ENCODE data around the gene HOXA13.

HOXA13 gene

DNA sequence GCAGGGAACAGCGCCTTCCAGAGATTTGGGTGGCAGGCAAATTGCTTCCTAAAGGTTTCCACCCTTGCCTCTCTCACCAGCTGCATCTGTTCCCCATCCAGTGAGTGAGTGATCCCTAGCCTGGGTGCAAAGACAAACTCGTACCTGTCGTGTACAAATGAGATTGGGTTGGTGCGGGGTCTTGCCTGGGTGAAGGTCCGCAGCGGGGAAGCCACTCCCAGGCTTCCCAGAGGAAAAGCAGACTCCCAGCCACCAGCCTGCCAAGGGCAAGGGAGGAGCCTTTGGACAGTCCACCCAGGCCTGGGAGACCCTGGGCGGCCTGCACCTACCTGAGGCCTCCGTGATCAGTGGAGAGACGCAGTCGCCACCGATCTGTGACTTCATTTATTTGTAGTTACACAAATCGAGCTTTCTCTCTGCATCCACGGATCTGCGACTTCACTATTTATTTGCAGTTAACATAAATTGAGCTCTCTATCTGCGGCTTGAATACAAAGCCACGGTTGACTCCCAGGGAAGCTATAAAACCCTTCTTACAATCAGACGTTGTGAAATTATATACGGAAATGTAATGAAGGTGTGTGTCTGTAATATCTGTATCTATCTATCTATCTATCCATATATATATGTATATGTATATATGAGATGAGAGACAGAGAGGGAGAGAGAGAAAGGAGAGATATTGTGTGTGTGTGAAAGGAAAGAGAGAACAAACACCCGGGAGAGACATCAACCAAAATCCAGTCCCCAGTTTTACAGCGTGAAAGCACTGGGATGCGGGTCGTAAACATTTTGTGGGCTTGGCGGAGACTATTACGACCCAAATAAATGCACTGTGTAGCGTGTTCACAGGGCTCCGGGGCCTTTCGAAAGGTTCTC is 40.4 kb downstream of the HOXA13 start:
- DNase-seq (ENCODE audit: low read depth), result no peak

DNA sequence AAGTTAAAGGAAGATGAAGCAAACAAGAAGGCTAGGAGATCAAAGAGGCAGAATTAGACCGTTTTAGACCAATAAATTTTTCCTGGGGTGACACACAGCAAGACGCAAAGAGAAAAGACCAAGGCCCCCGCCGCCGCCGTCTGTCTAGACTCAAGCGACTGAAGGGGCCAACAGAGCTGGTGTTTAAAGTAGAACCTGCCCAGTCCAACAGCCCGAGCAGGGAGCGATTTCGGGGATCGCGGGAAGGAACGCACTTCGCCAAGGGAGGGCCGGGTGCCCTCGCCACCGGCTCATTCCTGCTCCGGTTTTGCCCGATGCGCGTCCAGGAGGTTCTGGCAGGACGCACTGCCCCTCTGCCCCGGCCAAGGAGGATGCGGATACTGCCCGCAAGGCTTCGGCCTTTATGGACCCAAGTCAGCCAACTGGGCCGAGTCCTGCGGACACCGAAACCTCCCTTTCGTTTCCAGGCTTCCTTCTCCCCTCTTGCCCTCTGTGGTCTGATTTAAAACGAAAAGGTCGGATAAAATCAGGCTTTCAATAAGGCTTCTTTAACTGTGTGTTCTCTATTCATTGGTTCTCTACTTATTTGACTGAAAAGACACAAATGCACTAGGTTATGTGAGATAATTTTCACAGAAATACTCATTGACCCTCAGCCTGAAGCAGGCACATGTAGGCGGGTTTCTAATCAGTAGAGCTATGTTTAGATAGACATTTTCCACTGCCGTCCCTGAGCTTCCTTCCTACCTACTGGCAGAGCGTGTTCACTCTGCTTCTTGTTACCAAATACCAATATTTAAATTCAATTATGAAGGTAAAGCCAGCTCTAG is 41.2 kb downstream of the HOXA13 start:
- DNase-seq (ENCODE audit: low read depth), result no peak

DNA sequence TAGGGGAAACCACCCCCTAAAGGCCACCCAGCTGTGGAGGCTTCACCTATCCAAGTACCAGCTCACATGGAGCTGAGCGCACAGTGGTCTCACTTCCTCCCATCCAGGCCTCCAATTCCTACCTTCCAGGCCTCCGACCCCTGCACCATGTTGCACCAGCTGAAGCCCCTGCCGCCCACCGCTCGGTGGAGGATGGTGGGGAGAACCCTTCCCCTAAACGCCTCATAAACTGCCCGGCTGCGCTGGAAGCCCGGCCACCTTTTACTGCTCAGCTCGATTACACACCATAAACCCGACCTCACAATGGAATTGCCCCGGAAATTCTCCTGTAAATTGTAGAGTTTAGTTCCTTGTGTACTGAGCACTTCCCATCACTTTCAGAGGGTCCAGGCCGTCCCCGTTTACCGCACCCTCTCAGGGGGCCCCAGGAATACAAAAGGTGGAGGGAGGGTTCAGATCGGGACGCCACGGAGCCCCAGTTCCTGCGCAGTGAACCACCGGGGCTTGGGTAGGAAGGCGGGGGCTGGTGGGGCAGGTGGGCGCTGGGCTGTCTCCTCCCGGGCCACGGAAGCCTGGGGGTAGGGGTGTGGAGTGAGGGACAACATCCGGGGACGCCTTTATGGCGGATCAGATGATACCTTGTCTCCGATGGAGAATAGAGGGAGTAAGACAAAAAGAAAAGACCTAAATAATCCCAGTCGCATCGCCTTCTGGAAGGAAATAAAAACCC is 42.0 kb downstream of the HOXA13 start:
- DNase-seq (ENCODE audit: low read depth), result no peak

DNA sequence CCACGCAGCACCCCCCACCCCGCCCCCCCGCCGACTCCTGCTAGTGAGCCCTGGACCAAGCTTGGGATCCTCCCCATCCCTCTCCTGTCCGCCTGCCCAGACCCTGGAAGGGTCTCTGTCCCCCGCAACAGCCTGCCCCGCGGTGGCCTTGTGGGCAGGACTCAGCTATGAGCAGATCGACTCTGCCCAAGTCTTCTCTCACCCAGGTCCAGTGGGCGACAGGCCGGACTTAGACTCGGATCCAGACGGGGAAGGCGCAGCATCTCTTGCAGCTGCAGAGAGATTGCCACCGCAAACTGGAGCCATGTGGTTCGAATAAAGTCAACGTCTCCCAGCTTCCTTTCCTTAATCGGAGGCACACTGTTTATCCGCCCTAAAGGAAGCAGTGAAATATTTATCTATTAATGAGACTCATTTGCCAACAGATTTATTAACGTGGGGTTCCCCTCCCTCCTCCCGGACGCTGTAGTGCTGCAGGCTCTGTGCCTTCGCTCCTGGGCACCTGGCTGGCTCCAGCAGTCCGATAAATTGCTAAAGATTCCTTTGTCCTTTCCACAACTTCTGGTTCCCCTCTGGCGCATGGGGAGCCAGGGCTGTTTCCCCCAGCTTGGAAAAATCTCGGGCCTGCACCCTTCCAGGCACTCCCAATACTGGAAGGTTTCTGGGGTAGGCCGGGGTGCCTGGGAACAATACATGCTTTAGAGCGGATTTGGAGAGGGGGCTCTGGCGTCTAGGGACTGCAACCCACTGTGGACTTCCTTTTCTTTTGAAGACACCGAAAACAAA is 42.8 kb downstream of the HOXA13 start:
- DNase-seq (ENCODE audit: low read depth), result no peak

DNA sequence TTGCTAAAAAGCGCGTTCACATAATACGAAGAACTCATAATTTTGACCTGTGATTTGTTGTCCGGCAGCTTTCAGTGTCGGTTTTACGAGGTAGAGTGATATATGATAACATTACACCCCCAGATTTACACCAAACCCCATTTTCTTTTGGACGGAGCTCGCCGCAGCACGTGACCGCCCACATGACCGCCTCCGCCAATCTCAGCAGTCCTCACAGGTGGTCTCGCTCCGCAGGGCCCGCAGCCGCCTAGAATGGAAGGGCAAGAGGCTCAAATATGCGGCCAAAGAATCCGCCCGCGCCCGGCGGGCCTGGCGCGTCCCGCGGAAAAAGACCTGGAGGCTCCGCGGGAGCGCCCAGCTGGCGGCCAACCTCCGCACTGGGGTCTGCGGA is 43.4 kb downstream of the HOXA13 start, which contains the start of gene HOXA7:
Gene HOXA7 (minus strand): TSS at position 168 of the 391 bp plus-strand sequence. CDS start 130 bp downstream, at position 38.
- DNase-seq (ENCODE audit: low read depth), result no peak

DNA sequence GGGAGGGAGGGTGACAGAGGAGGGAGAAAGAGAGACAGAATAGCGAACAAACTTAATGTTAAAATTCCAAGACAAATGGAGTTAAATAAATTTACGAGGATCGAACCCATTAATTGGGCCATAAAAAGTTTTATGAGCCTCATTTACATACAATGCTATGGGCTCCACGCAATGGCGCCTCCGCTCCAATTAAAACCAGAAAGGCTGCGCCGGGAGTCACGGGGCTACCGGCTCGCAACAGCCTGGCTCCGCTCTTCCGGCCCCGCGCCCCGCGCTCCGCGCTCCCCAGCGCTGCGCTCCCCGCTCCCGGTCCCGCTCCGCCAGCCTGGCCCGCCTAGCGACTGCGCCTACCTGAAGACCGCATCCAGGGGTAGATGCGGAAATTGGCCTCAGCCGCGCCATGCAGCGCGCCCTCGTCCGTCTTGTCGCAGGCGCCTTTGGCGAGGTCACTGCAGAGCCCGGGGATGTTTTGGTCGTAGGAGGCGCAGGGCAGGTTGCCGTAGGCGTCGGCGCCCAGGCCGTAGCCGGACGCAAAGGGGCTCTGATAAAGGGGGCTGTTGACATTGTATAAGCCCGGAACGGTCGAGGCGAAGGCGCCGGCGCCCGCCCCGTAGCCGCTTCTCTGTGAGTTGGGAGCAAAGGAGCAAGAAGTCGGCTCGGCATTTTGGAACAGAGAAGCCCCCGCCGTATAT is 43.9 kb downstream of the HOXA13 start:
- no peak for DNase-seq (ENCODE audit: low read depth)

DNA sequence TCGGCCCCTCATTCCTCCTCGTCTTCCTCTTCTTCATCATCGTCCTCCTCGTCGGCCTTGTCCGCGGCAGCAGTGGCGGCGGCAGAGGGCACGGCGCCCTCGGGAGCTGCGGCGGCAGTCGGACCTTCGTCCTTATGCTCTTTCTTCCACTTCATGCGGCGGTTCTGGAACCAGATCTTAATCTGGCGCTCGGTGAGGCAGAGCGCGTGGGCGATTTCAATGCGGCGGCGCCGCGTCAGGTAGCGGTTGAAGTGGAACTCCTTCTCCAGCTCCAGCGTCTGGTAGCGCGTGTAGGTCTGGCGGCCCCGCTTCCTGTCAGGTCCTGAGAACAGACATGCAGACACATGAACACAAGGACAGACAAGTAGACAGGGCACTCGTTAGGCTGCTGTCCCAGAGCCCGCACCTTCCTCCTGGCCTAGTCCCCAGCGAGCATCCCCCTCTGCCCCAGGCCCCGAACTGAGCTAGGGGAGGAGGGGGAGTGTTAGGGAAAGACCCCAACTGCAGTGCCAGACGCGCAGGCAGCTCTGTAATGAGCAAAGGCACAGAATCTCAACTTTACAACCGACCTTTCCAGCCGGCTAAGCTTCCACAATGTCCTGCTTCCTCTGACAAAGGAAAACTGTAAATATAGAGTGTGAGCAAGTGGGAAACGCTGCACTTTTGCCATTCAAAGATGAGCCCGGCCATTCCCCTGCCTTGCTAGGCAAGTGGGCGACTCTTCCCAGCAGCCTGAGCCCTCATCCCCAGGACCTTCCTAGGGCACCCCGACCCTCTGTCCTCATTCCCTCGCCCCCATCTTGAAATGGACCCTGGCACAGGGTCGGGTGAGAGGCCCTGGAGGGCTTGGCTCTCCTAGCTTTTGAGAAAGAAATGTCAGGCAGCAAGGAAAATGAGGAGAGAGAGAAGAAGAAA is 44.7 kb downstream of the HOXA13 start:
- no peak for DNase-seq (ENCODE audit: low read depth)

DNA sequence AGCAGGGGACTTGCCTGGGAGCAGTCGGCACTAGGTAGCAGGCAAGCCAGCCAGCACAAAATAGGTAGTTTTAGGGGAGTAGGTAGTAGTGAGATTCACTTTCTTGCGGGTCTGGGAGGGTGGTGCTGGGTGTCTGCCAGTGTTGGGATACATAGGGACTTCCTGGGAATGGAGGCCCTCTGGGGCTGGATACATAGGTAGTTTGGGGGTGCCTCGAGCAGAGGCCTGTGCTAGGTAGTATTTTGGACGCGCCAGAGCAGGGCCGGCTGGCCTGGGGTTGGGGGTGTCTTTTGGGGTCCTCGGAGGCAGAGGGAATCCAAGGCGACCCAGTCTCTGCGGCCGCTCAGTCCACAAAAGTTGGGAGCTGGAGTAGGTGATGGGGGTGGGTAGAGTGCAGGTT is 45.5 kb downstream of the HOXA13 start:
- no peak for DNase-seq (ENCODE audit: low read depth)

DNA sequence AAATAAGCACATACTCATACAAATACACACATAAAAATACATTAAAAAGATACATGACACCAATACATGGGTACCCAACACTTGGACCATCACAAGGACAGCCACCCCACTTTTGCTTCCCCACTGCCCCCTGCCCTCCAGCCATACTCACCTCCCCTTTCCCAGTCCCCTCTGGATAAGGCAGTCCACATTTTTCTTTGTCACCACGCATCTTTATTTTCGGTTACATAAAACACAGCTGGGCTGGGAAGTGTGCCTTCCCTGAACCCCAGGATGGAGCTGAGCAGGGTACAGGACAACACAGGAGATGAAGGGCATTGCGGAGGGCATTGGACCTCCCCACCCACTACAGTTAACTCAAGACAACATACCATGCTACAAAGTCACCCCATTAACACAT is 46.4 kb downstream of the HOXA13 start:
- no peak for DNase-seq (ENCODE audit: low read depth)

DNA sequence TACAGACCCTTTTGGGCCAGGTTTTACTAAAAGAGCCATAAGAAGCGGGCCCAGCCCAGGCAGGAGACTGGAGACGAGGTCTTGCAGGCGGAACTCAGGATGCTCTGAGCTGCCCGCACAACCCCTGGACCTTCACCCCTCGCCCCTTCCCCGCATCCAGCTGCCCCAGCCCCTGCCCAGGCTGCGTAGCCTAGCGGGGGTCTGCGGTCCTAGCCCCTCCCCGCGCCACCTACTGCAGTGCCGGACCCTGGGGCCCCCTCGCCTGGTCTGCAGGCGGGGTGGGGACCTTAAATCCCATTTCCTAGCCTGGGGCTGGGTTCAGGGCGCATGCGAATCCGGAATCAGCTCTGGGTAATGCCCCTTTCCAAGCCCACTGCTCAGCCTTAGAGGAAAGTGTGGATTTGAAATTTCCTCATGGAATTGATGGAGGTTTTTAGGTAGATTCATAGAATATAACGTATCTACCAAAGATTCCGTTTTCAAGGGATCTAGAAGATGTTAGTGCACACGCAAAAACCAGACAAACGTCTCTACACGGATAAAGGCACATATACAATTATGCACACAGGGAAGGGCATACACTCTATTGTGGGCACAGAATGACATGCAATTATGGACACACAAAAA is 47.0 kb downstream of the HOXA13 start:
- DNase-seq (ENCODE audit: low read depth), result no peak

DNA sequence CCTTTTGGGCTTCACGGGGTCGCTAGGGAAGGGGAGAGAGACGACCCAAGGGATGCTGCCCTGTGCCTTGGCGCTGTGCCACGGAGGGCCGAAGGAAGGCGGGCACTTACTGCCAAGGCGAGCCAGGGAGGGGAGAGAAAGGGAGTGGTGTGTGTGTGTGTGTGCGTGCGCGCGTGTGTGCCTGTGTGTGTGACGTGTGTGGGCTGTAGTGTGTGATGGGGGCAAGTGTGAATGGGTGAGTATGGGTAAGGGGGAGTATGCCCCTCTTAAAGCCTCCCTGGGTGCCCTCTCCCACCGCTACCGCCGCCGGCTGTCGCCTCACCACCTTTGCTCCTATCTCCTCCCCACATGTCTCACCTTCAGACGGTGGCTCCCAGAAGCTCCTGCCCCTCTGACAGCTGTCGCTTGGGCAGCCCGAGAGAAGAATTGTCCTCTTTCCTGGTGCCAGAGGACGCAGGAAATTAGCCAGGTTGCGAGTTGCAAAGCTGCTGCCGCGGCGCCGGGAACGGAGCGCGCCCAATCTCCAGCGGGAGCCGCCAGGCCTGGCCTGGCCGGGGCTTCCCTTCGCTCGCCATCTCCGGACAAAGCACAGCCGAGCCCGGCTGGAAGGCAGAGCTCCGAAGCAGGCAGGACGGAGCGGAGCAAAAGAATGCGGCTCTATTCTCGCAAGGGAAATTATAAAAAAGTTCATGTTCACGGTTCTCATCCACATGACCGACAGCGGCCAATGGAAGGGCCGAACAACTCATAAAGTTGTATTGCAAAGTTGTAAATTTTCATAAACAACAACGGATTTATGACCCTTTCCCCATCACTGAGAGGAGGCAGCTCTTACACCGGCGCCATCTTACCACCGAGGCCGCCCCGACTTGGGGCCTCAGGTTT is 47.7 kb downstream of the HOXA13 start, which contains the start of gene HOXA3:
Gene HOXA3 (minus strand): TSS at position 653 of the 885 bp plus-strand sequence. CDS start 41,943 bp downstream, outside the sequence.
- no peak for DNase-seq (ENCODE audit: low read depth)

DNA sequence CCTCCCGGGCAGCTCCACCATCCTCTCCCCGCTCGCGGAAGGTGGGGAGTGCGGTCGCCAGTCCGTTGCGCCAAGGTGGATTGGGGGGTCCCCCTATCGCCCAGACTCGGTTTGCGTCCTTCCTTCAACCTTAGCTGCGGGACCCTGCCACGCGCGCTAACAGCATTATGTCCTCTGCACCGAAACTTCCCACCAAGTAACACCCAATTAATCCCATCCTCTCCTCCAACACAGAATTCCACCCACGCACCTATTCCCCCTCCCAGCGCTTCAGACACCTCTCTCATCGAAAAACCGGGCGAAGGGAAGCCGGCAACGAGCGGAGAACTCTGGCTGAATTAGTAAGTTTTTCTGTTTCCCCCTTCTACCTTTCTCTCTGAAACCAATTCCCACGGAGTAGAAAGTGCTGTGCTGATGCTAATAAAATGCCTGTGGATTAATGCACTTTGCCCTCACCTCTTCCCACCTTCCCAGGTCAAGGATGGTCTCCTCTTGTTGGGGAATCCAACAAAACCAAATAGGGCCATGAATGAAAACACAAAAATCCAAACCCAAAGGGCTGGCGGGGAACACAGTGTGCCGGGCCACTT is 48.5 kb downstream of the HOXA13 start:
- DNase-seq (ENCODE audit: low read depth), result no peak

DNA sequence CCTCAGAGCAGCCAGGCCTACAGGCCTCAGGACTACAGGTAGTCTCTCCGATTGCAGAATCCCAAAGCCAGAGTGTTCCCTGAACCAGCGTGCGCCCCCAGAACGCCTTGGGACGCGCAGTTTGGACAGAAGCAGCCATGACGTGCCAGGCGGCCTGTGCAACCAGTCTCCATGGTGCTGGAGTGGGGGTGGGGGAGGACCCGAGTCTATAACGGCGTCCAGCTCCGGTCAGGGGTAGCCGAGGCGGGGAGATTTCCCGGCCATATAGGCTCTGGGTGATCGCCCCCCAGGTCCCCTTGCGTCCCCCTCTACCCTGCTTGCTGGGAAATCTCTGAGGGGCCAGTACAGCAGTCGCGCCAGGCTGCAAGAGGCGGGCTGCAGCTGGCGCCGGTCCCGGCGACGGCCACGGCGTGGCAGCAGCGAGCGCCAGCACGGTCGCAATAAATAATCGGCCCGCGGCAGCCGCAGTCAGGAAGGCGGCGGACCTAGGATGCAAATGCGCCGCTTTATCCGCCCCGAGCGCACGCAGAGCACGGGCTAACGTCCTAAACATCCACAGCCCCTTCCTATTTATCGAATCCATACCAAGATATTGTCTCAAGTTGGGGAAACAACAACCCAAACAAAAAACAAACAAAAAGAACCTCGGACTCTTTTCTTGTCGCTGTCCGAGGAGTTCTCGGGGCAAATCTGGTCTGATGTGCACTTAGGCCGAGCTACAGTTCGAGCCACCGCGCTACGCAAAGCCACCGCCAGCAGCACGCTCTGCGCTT is 49.1 kb downstream of the HOXA13 start:
- DNase-seq (ENCODE audit: low read depth), result no peak

DNA sequence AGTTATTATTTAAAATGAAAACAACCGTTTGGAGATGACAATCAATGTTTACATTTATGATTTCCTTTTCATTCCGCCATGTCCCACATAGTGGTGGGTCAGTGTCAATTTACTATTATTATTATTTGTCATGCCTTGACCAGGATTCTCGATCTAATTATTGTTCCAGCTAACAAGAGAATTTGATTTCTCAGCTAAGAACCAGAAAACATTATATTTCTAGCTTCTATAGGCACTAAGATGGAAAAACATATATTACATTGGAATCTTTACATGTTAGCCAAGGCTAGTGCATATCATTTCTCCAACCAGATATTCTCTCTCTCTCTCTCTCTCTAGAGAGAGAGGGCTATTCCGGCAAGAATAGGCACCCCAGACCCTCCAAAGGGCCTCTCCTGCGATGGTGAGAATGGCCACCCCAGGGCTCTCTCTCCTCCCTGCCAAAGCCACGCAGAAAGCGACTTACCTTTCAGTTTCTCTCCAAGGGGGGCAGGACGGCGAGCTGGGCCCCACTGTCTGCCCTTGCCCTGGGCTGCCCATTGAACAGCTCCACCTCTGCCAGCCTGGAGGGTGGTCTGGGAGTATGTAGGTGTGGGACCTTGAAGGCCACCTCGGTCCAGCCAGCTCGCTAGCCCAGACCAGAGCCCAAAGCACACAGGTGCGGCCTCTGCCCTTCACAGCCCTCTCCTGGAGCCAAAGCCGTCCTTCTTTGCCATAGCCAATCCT is 49.9 kb downstream of the HOXA13 start:
- DNase-seq (ENCODE audit: low read depth), result no peak

DNA sequence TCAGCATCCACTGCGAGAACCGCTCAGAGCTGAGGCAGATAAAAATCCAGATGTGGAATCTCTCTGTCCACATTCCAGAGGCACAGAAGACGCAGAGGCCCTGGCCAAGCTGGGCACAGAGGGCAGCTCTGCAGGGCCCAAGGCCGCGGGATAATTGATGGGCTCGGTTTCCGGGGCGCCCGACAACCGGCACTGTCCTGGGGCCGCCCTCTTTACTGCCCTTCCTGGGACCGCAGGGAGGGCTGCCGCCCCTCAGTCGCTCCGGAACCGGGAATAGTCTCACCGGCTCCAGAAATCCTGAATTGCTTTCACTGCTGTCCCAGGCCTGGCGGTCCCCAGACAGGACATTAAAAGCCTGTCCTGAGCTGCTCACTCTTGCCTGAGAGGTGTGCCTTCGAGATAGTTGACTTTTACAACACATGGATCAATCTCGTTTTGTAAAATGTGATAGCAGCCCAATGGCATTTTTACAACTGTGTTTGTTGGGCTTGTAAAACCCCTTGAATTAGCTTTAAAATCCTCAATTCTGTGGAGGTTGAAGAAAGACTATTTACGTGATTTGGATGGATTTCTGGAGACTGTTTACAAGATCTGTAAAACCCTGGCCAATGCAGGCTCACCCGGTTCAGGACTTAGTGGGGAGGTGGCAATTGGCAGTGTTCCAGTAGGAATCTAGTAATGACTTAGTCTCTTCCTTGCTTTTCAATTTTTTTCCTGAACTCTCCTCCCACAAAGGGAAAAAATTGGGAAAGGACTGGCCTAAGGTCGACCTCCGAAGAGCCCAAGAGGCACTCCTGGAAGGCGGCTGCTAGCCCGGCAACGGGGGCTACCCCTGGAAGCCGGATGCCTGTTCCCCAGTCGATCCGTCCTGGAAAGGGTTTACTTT is 50.9 kb downstream of the HOXA13 start:
- no peak for DNase-seq (ENCODE audit: low read depth)

Measured in stimulated activated CD8-positive, alpha-beta memory T cell treated with anti-CD3 and anti-CD28 coated beads, Interleukin-15, amount 100 ng/mL, for 1 hour (primary cell).